GM08714 (cell line): ENCODE measurements around the gene ITGB1BP2.
"Not testable (repeated sequence)": the region's sequence is repeated elsewhere in the genome, so short reads cannot be mapped to it uniquely, and the experiment has no call there.

Source experiments
- H3K4me3 ChIP-seq: fragments of 200-500 bp; sonication (Bioruptor generic); 2 replicates; pipeline ENCODE4 v1.5.1; 2014; ENCODE audit warnings: mild to moderate bottlenecking, low read length, inconsistent platforms
- ZNF274 ChIP-seq: IDR thresholded peaks from 2 replicates; pipeline ENCODE4 v1.6.1; 2012; ENCODE audit warnings: mild to moderate bottlenecking, low read depth, low read length

ITGB1BP2 gene

GRCh38 chrX:71285929-71286328, 15.6 kb upstream of the ITGB1BP2 start:
- TF ChIP-seq ZNF274, result no peak
- no peak overlapping the region; the same call in 1 of the 2 replicates for H3K4me3 ChIP-seq

GRCh38 chrX:71291381-71291780, 10.2 kb upstream of the ITGB1BP2 start:
- TF ChIP-seq ZNF274, result no peak
- no peak overlapping the region for H3K4me3 ChIP-seq

GRCh38 chrX:71292669-71293365, 8.7 kb upstream of the ITGB1BP2 start:
- TF ChIP-seq ZNF274, result no peak

GRCh38 chrX:71296806-71297205, 4.7 kb upstream of the ITGB1BP2 start:
- no peak for TF ChIP-seq ZNF274
- H3K4me3 ChIP-seq, result no peak overlapping the region

More at GRCh38 chrX:71292669-71293365, 8.7 kb upstream of the ITGB1BP2 start:
- H3K4me3 ChIP-seq, result no peak overlapping the region

GRCh38 chrX:71298119-71298518, 3.4 kb upstream of the ITGB1BP2 start:
- TF ChIP-seq ZNF274, result no peak

GRCh38 chrX:71300064-71300463, 1.5 kb upstream of the ITGB1BP2 start:
- H3K4me3 ChIP-seq, result not testable (repeated sequence)

More at GRCh38 chrX:71298119-71298518, 3.4 kb upstream of the ITGB1BP2 start:
- no peak overlapping the region for H3K4me3 ChIP-seq

GRCh38 chrX:71300495-71300894, 1.1 kb upstream of the ITGB1BP2 start:
- not testable (repeated sequence) for H3K4me3 ChIP-seq

GRCh38 chrX:71302461-71303213, 1.1 kb downstream of the ITGB1BP2 start:
- TF ChIP-seq ZNF274, result no peak
- no peak overlapping the region for H3K4me3 ChIP-seq

GRCh38 chrX:71304561-71304960, 3.0 kb downstream of the ITGB1BP2 start:
- no peak overlapping the region for H3K4me3 ChIP-seq
- no peak for TF ChIP-seq ZNF274

- H3K4me3 ChIP-seq, result no peak overlapping the region
- TF ChIP-seq ZNF274, result no peak
These were observed 14.4 kb downstream of the ITGB1BP2 start for GRCh38 chrX:71315917-71316316.

- not testable (repeated sequence) for H3K4me3 ChIP-seq
These were observed 15.4 kb downstream of the ITGB1BP2 start for GRCh38 chrX:71316959-71317358.

- no peak overlapping the region for H3K4me3 ChIP-seq
- no peak for TF ChIP-seq ZNF274
These were observed 18.6 kb downstream of the ITGB1BP2 start for GRCh38 chrX:71320126-71320525.

- H3K4me3 ChIP-seq, result no peak overlapping the region
- no peak for TF ChIP-seq ZNF274
These were observed 20.2 kb downstream of the ITGB1BP2 start for GRCh38 chrX:71321731-71322130.

GRCh38 chrX:71324452-71324851, 22.9 kb downstream of the ITGB1BP2 start:
- H3K4me3 ChIP-seq, result not testable (repeated sequence)

- no peak for TF ChIP-seq ZNF274
- no peak overlapping the region for H3K4me3 ChIP-seq
These were observed 24.8 kb downstream of the ITGB1BP2 start for GRCh38 chrX:71326394-71326793.

GRCh38 chrX:71349151-71349665, 47.7 kb downstream of the ITGB1BP2 start:
- not testable (repeated sequence) for H3K4me3 ChIP-seq

GRCh38 chrX:71349867-71350266, 48.3 kb downstream of the ITGB1BP2 start:
- H3K4me3 ChIP-seq, result not testable (repeated sequence)

- not testable (repeated sequence) for H3K4me3 ChIP-seq
These were observed 50.9 kb downstream of the ITGB1BP2 start for GRCh38 chrX:71352439-71352838.
